SK-N-SH (cell line): ENCODE results near the gene SLC22A17. TPM values are rescaled to one million over a fixed set of nuclear protein-coding genes. Genes with fewer than 3 reads are reported as not detected.

Experiments
- CTCF ChIA-PET: fragments of 300-600, 350-600 bp; formaldehyde crosslinking; extraction: SDS; loops from one replicate; lab custom pipeline; 2021; lab: Yijun Ruan, JAX
- POLR2A ChIA-PET: fragments of 350-600 bp; sonication (Branson Sonifier 250); formaldehyde crosslinking; extraction: SDS; loops from one replicate; lab custom pipeline; 2020; ENCODE audit warnings: antibody characterized with exemption, inconsistent platforms; lab: Yijun Ruan, JAX
- DNase-seq: peaks from one replicate; pipeline ENCODE4 v3.0.0; 2012
- H2AFZ ChIP-seq: fragments of 200-600 bp; sonication (generic); 2 replicates; pipeline ENCODE4 v1.8.1; 2016; ENCODE audit warnings: antibody characterized with exemption, mild to moderate bottlenecking, low read depth
- H3F3A ChIP-seq: fragments of 200-600 bp; sonication (generic); replicated peaks from 2 replicates; pipeline ENCODE3; 2016; ENCODE audit warnings: antibody characterized with exemption, mild to moderate bottlenecking; ENCODE audit not compliant: insufficient read depth
- H3K27ac ChIP-seq, 2 experiments: fragments of 200-500 bp in 1 of 2; fragments of 200-600 bp in 1 of 2; sonication (Bioruptor generic) in 1 of 2; sonication (generic), shearing (Covaris generic) in 1 of 2; 2 replicates each; pipeline versions ENCODE4 v1.5.1 to v1.6.1; 2014 to 2016; ENCODE audit warnings: low read depth in 2 of 2, inconsistent platforms in 1 of 2, low read length in 1 of 2, mild to moderate bottlenecking in 1 of 2, mixed read lengths in 1 of 2
- H3K27me3 ChIP-seq: fragments of 200-600 bp; sonication (generic), shearing (Covaris generic); 2 replicates; pipeline ENCODE4 v1.6.1; 2016; ENCODE audit warnings: mixed run types; ENCODE audit not compliant: insufficient read depth
- H3K36me3 ChIP-seq, 2 experiments: fragments of 200-500 bp in 1 of 2; fragments of 200-600 bp in 1 of 2; sonication (Bioruptor generic) in 1 of 2; sonication (generic) in 1 of 2; replicated peaks in 1 of 2; 2 replicates each; pipeline versions ENCODE3 to v1.5.1; 2014 to 2016; ENCODE audit warnings: low read length in 1 of 2, mild to moderate bottlenecking in 1 of 2; ENCODE audit not compliant: insufficient read depth in 2 of 2, control insufficient read depth in 1 of 2
- H3K4me1 ChIP-seq, 2 experiments: fragments of 200-500 bp in 1 of 2; fragments of 200-600 bp in 1 of 2; sonication (Bioruptor generic) in 1 of 2; sonication (generic), shearing (Covaris generic) in 1 of 2; 2 replicates each; pipeline versions ENCODE4 v1.5.1 to v1.6.1; 2014 to 2016; ENCODE audit warnings: low read depth in 1 of 2, low read length in 1 of 2, mixed run types in 1 of 2; ENCODE audit not compliant: insufficient read depth in 2 of 2, control insufficient read depth in 1 of 2
- H3K4me2 ChIP-seq: fragments of 200-600 bp; sonication (generic), shearing (Covaris generic); 2 replicates; pipeline ENCODE4 v1.6.1; 2017; ENCODE audit warnings: mixed run types
- H3K4me3 ChIP-seq, 2 experiments: fragments of 200-500 bp in 1 of 2; fragments of 200-600 bp in 1 of 2; sonication (Bioruptor generic) in 1 of 2; sonication (generic), shearing (Covaris generic) in 1 of 2; 2 replicates each; pipeline versions ENCODE4 v1.5.1 to v1.8.1; 2014 to 2016; ENCODE audit warnings: low read depth in 2 of 2, inconsistent platforms in 1 of 2, low read length in 1 of 2, mild to moderate bottlenecking in 1 of 2, mixed read lengths in 1 of 2, moderate library complexity in 1 of 2
- H3K79me2 ChIP-seq: fragments of 200-600 bp; sonication (generic); 2 replicates; pipeline ENCODE4 v1.8.1; 2017; ENCODE audit warnings: mild to moderate bottlenecking; ENCODE audit not compliant: insufficient read depth
- H3K9ac ChIP-seq: fragments of 200-600 bp; sonication (generic); 2 replicates; pipeline ENCODE4 v1.6.1; 2017; ENCODE audit warnings: mixed run types
- H3K9me2 ChIP-seq: fragments of 200-600 bp; sonication (generic); 2 replicates; pipeline ENCODE4 v1.6.1; 2017; ENCODE audit warnings: mixed run types
- H3K9me3 ChIP-seq: fragments of 200-600 bp; sonication (generic); 2 replicates; pipeline ENCODE4 v1.6.1; 2017; ENCODE audit warnings: mixed run types, mild to moderate bottlenecking, moderate library complexity
- H4K20me1 ChIP-seq: fragments of 200-600 bp; sonication (generic); 2 replicates; pipeline ENCODE4 v1.6.1; 2017; ENCODE audit warnings: mild to moderate bottlenecking, mixed run types; ENCODE audit not compliant: insufficient read depth
- ELF1 ChIP-seq: IDR thresholded peaks from 2 replicates; pipeline ENCODE4 v1.4.0; 2012
- GABPA ChIP-seq: IDR thresholded peaks from 2 replicates; pipeline ENCODE4 v1.4.0; 2012; ENCODE audit warnings: low read depth, mild to moderate bottlenecking
- GATA2 ChIP-seq: sonication (generic); formaldehyde crosslinking; IDR thresholded peaks from 2 replicates; pipeline ENCODE4 v1.5.0; 2020; ENCODE audit warnings: mild to moderate bottlenecking, missing genetic modification reagents
- MEF2A ChIP-seq: IDR thresholded peaks from 2 replicates; pipeline ENCODE4 v1.4.0; 2012; ENCODE audit warnings: low read depth, borderline replicate concordance
- NRF1 ChIP-seq: IDR thresholded peaks from 2 replicates; pipeline ENCODE4 v1.6.1; 2012; ENCODE audit warnings: low read depth, mild to moderate bottlenecking, low read length
- WGBS: methylation state at CpG from one replicate; pipeline ENCODE4 v1.1.6; 2017; ENCODE audit warnings: low lambda C conversion rate; 5-methylcytosine and 5-hydroxymethylcytosine counted together
- polyA plus RNA-seq, 3 experiments: library from polyadenylated mRNA; depleted of rRNA; stranded (reverse); fragments of >200 nt; gene quantifications; 2 replicates each; pipeline ENCODE4 v1.2.3, GENCODE V29; 2012
- TF ChIP-seq, protein P1 (sequence below): IDR thresholded peaks from 2 replicates; pipeline ENCODE4 v1.6.1; 2012; ENCODE audit warnings: mild to moderate bottlenecking, low read depth, low read length, moderate library complexity
- TF ChIP-seq, protein P2 (sequence below): IDR thresholded peaks from 2 replicates; pipeline ENCODE4; 2012
- TF ChIP-seq, protein P3 (sequence below): fragments of 150-350 bp; IDR thresholded peaks from 2 replicates; pipeline ENCODE4 v1.6.1; 2017; ENCODE audit warnings: antibody characterized with exemption, low read length, low read depth, borderline replicate concordance
- TF ChIP-seq, protein P4 (sequence below): IDR thresholded peaks from 2 replicates; pipeline ENCODE4 v1.4.0; 2012; ENCODE audit warnings: low read depth, borderline replicate concordance

SLC22A17 gene
- polyA plus RNA-seq, 1 of the 3 experiments (the other 2 are of a cell fraction) = 27.2 TPM

DNA sequence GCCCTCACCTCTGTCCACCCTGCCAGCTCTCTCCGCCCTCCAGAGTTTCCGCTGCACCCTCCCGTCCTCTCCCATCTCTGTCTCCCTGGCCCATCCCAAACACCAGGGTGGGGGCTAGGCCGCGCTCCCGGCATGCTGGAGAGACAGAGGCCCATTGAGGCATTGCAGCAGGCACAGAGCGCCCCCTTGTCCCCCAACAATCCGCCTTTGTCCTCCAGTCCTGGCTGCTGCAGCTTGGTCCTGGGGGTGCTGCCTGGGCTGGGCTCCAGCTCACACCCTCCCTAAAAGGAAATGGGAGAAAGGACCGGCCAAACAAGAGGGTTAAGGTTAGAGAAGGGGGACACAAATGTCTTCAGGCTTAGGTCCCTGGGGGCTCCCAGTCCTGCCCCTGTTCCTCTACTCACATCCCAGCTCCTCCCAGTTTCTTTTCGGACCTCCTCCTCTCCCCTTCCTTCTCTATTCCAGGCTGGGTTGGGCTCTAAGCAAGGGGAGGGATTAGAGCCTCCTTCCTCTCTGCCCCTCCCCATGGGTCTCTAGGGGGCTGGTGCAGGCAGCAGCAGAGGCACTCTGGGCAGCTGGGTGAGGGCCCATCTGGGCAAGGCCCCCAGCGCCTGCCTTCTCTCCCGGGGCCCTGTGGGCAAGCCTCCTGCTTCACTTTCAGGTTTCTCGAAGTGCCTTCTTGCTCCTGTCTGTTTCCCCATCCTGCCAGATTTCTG is 24.0 kb upstream of the SLC22A17 start, which contains the start of gene CMTM5:
TSS of gene CMTM5 (plus strand) at position 565 of the 716 bp plus-strand sequence. CDS start 206 bp downstream, outside the sequence.
- POLR2A ChIA-PET = interaction anchor here (3.1 kb wide), 1 partner anchor 11 kb away, joined by 13 read pairs; the partner anchor contains the start of gene EFS
- Histone ChIP-seq H3K4me1 (peaks cover 0 to 3% of the 10 kb centered on the region in 2 experiments; a peak in 1 of 4 replicates), H3K79me2 (no peaks in the 10 kb centered on the region), H4K20me1 (no peaks in the 10 kb centered on the region), H2AFZ (no peak within 1 kb of the TSS), H3K27ac (no peak within 1 kb of the TSS), H3K9ac (no peak within 1 kb of the TSS), H3K4me2 (no peak within 1 kb of the TSS), H3K4me3 (no peak within 1 kb of the TSS), H3F3A (no peaks in the 10 kb centered on the region), H3K9me2 (no peaks in the 10 kb centered on the region), H3K27me3 (peaks cover 2% of the 10 kb centered on the region), H3K36me3 (no peaks in the 10 kb centered on the region), H3K9me3 (no peaks in the 10 kb centered on the region)
- TF ChIP-seq, protein P1, sequence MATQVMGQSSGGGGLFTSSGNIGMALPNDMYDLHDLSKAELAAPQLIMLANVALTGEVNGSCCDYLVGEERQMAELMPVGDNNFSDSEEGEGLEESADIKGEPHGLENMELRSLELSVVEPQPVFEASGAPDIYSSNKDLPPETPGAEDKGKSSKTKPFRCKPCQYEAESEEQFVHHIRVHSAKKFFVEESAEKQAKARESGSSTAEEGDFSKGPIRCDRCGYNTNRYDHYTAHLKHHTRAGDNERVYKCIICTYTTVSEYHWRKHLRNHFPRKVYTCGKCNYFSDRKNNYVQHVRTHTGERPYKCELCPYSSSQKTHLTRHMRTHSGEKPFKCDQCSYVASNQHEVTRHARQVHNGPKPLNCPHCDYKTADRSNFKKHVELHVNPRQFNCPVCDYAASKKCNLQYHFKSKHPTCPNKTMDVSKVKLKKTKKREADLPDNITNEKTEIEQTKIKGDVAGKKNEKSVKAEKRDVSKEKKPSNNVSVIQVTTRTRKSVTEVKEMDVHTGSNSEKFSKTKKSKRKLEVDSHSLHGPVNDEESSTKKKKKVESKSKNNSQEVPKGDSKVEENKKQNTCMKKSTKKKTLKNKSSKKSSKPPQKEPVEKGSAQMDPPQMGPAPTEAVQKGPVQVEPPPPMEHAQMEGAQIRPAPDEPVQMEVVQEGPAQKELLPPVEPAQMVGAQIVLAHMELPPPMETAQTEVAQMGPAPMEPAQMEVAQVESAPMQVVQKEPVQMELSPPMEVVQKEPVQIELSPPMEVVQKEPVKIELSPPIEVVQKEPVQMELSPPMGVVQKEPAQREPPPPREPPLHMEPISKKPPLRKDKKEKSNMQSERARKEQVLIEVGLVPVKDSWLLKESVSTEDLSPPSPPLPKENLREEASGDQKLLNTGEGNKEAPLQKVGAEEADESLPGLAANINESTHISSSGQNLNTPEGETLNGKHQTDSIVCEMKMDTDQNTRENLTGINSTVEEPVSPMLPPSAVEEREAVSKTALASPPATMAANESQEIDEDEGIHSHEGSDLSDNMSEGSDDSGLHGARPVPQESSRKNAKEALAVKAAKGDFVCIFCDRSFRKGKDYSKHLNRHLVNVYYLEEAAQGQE = no peak
- no peak for TF ChIP-seq GABPA
- TF ChIP-seq, protein P2, sequence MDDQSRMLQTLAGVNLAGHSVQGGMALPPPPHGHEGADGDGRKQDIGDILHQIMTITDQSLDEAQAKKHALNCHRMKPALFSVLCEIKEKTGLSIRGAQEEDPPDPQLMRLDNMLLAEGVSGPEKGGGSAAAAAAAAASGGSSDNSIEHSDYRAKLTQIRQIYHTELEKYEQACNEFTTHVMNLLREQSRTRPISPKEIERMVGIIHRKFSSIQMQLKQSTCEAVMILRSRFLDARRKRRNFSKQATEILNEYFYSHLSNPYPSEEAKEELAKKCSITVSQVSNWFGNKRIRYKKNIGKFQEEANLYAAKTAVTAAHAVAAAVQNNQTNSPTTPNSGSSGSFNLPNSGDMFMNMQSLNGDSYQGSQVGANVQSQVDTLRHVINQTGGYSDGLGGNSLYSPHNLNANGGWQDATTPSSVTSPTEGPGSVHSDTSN = no peak
- no peak for TF ChIP-seq MEF2A
- TF ChIP-seq GATA2 (CRISPR knock-in tag) = no peak
- TF ChIP-seq, protein P3, sequence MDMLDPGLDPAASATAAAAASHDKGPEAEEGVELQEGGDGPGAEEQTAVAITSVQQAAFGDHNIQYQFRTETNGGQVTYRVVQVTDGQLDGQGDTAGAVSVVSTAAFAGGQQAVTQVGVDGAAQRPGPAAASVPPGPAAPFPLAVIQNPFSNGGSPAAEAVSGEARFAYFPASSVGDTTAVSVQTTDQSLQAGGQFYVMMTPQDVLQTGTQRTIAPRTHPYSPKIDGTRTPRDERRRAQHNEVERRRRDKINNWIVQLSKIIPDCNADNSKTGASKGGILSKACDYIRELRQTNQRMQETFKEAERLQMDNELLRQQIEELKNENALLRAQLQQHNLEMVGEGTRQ = no peak
- no peak for TF ChIP-seq ELF1
- TF ChIP-seq, protein P4, sequence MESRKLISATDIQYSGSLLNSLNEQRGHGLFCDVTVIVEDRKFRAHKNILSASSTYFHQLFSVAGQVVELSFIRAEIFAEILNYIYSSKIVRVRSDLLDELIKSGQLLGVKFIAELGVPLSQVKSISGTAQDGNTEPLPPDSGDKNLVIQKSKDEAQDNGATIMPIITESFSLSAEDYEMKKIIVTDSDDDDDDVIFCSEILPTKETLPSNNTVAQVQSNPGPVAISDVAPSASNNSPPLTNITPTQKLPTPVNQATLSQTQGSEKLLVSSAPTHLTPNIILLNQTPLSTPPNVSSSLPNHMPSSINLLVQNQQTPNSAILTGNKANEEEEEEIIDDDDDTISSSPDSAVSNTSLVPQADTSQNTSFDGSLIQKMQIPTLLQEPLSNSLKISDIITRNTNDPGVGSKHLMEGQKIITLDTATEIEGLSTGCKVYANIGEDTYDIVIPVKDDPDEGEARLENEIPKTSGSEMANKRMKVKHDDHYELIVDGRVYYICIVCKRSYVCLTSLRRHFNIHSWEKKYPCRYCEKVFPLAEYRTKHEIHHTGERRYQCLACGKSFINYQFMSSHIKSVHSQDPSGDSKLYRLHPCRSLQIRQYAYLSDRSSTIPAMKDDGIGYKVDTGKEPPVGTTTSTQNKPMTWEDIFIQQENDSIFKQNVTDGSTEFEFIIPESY = no peak
- no peak for TF ChIP-seq NRF1
- CTCF ChIA-PET = interaction anchor here (0.8 to 8.2 kb wide), 4 partner anchors 50 to 256 kb away, joined by 3 to 179 read pairs (median 3); partner anchors contain the start of gene PABPN1
- 76% methylated on average over 13 of the region's 13 CpGs for WGBS
- no peak for DNase-seq
